SK-N-SH (cell line): Measurements from ENCODE around the gene DYRK3. TPM values are rescaled to one million over a fixed set of nuclear protein-coding genes. Genes with fewer than 3 reads are reported as not detected.

Source experiments
- CTCF ChIA-PET: fragments of 300-600, 350-600 bp; formaldehyde crosslinking; extraction: SDS; loops from one replicate; lab custom pipeline; 2021; lab: Yijun Ruan, JAX
- POLR2A ChIA-PET: fragments of 350-600 bp; sonication (Branson Sonifier 250); formaldehyde crosslinking; extraction: SDS; loops from one replicate; lab custom pipeline; 2020; ENCODE audit warnings: antibody characterized with exemption, inconsistent platforms; lab: Yijun Ruan, JAX
- DNase-seq: peaks from one replicate; pipeline ENCODE4 v3.0.0; 2012
- H2AFZ ChIP-seq: fragments of 200-600 bp; sonication (generic); 2 replicates; pipeline ENCODE4 v1.8.1; 2016; ENCODE audit warnings: antibody characterized with exemption, mild to moderate bottlenecking, low read depth
- H3F3A ChIP-seq: fragments of 200-600 bp; sonication (generic); replicated peaks from 2 replicates; pipeline ENCODE3; 2016; ENCODE audit warnings: antibody characterized with exemption, mild to moderate bottlenecking; ENCODE audit not compliant: insufficient read depth
- H3K27ac ChIP-seq, 2 experiments: fragments of 200-500 bp in 1 of 2; fragments of 200-600 bp in 1 of 2; sonication (Bioruptor generic) in 1 of 2; sonication (generic), shearing (Covaris generic) in 1 of 2; 2 replicates each; pipeline versions ENCODE4 v1.5.1 to v1.6.1; 2014 to 2016; ENCODE audit warnings: low read depth in 2 of 2, inconsistent platforms in 1 of 2, low read length in 1 of 2, mild to moderate bottlenecking in 1 of 2, mixed read lengths in 1 of 2
- H3K27me3 ChIP-seq: fragments of 200-600 bp; sonication (generic), shearing (Covaris generic); 2 replicates; pipeline ENCODE4 v1.6.1; 2016; ENCODE audit warnings: mixed run types; ENCODE audit not compliant: insufficient read depth
- H3K36me3 ChIP-seq, 2 experiments: fragments of 200-500 bp in 1 of 2; fragments of 200-600 bp in 1 of 2; sonication (Bioruptor generic) in 1 of 2; sonication (generic) in 1 of 2; replicated peaks in 1 of 2; 2 replicates each; pipeline versions ENCODE3 to v1.5.1; 2014 to 2016; ENCODE audit warnings: low read length in 1 of 2, mild to moderate bottlenecking in 1 of 2; ENCODE audit not compliant: insufficient read depth in 2 of 2, control insufficient read depth in 1 of 2
- H3K4me1 ChIP-seq, 2 experiments: fragments of 200-500 bp in 1 of 2; fragments of 200-600 bp in 1 of 2; sonication (Bioruptor generic) in 1 of 2; sonication (generic), shearing (Covaris generic) in 1 of 2; 2 replicates each; pipeline versions ENCODE4 v1.5.1 to v1.6.1; 2014 to 2016; ENCODE audit warnings: low read depth in 1 of 2, low read length in 1 of 2, mixed run types in 1 of 2; ENCODE audit not compliant: insufficient read depth in 2 of 2, control insufficient read depth in 1 of 2
- H3K4me2 ChIP-seq: fragments of 200-600 bp; sonication (generic), shearing (Covaris generic); 2 replicates; pipeline ENCODE4 v1.6.1; 2017; ENCODE audit warnings: mixed run types
- H3K4me3 ChIP-seq, 2 experiments: fragments of 200-500 bp in 1 of 2; fragments of 200-600 bp in 1 of 2; sonication (Bioruptor generic) in 1 of 2; sonication (generic), shearing (Covaris generic) in 1 of 2; 2 replicates each; pipeline versions ENCODE4 v1.5.1 to v1.8.1; 2014 to 2016; ENCODE audit warnings: low read depth in 2 of 2, inconsistent platforms in 1 of 2, low read length in 1 of 2, mild to moderate bottlenecking in 1 of 2, mixed read lengths in 1 of 2, moderate library complexity in 1 of 2
- H3K79me2 ChIP-seq: fragments of 200-600 bp; sonication (generic); 2 replicates; pipeline ENCODE4 v1.8.1; 2017; ENCODE audit warnings: mild to moderate bottlenecking; ENCODE audit not compliant: insufficient read depth
- H3K9ac ChIP-seq: fragments of 200-600 bp; sonication (generic); 2 replicates; pipeline ENCODE4 v1.6.1; 2017; ENCODE audit warnings: mixed run types
- H3K9me2 ChIP-seq: fragments of 200-600 bp; sonication (generic); 2 replicates; pipeline ENCODE4 v1.6.1; 2017; ENCODE audit warnings: mixed run types
- H3K9me3 ChIP-seq: fragments of 200-600 bp; sonication (generic); 2 replicates; pipeline ENCODE4 v1.6.1; 2017; ENCODE audit warnings: mixed run types, mild to moderate bottlenecking, moderate library complexity
- H4K20me1 ChIP-seq: fragments of 200-600 bp; sonication (generic); 2 replicates; pipeline ENCODE4 v1.6.1; 2017; ENCODE audit warnings: mild to moderate bottlenecking, mixed run types; ENCODE audit not compliant: insufficient read depth
- CHD2 ChIP-seq: fragments of 150-350 bp; IDR thresholded peaks from 2 replicates; pipeline ENCODE4 v1.6.1; 2018; ENCODE audit warnings: low read length; ENCODE audit not compliant: partially characterized antibody
- ELF1 ChIP-seq: IDR thresholded peaks from 2 replicates; pipeline ENCODE4 v1.4.0; 2012
- EZH2phosphoT487 ChIP-seq: fragments of 200-600 bp; sonication (generic); IDR thresholded peaks from 2 replicates; pipeline ENCODE4 v1.6.1; 2017; ENCODE audit warnings: low read depth, mixed run types, mild to moderate bottlenecking, antibody characterized with exemption, moderate library complexity, borderline replicate concordance
- FOSL2 ChIP-seq: IDR thresholded peaks from 2 replicates; pipeline ENCODE4 v1.4.0; 2012; ENCODE audit warnings: low read depth, mild to moderate bottlenecking, moderate library complexity, borderline replicate concordance
- FOXM1 ChIP-seq: IDR thresholded peaks from 2 replicates; pipeline ENCODE4 v1.4.0; 2012; ENCODE audit warnings: low read depth, mild to moderate bottlenecking
- GATA2 ChIP-seq: sonication (generic); formaldehyde crosslinking; IDR thresholded peaks from 2 replicates; pipeline ENCODE4 v1.5.0; 2020; ENCODE audit warnings: mild to moderate bottlenecking, missing genetic modification reagents
- MEF2A ChIP-seq: IDR thresholded peaks from 2 replicates; pipeline ENCODE4 v1.4.0; 2012; ENCODE audit warnings: low read depth, borderline replicate concordance
- MXI1 ChIP-seq: IDR thresholded peaks from 2 replicates; pipeline ENCODE4 v1.6.1; 2012; ENCODE audit warnings: mild to moderate bottlenecking, low read depth, low read length, improper control_type of control experiment
- NFIC ChIP-seq: IDR thresholded peaks from 2 replicates; pipeline ENCODE4 v1.4.0; 2012; ENCODE audit warnings: borderline replicate concordance
- POLR2AphosphoS5 ChIP-seq: IDR thresholded peaks from 2 replicates; pipeline ENCODE4 v1.6.1; 2012; ENCODE audit warnings: low read depth, low read length
- RCOR1 ChIP-seq: fragments of 150-350 bp; IDR thresholded peaks from 2 replicates; pipeline ENCODE4 v1.6.1; 2017; ENCODE audit warnings: antibody characterized with exemption, low read length
- RFX5 ChIP-seq: IDR thresholded peaks from 2 replicates; pipeline ENCODE4 v1.6.1; 2012; ENCODE audit warnings: mild to moderate bottlenecking, improper control_type of control experiment, low read length
- SIN3A ChIP-seq: IDR thresholded peaks from 2 replicates; pipeline ENCODE4 v1.6.1; 2012; ENCODE audit warnings: low read depth, mild to moderate bottlenecking, low read length, moderate library complexity, borderline replicate concordance
- SMC3 ChIP-seq: IDR thresholded peaks from 2 replicates; pipeline ENCODE4 v1.6.1; 2012; ENCODE audit warnings: low read depth, low read length, improper control_type of control experiment
- TAF1 ChIP-seq: IDR thresholded peaks from 2 replicates; pipeline ENCODE4 v1.6.1; 2012; ENCODE audit warnings: low read depth, mild to moderate bottlenecking, low read length, moderate library complexity, borderline replicate concordance
- TCF12 ChIP-seq: IDR thresholded peaks from 2 replicates; pipeline ENCODE4 v1.4.0; 2012
- TEAD4 ChIP-seq: IDR thresholded peaks from 2 replicates; pipeline ENCODE4 v1.4.0; 2012; ENCODE audit warnings: mild to moderate bottlenecking, borderline replicate concordance; ENCODE audit not compliant: insufficient read depth
- WGBS: methylation state at CpG from one replicate; pipeline ENCODE4 v1.1.6; 2017; ENCODE audit warnings: low lambda C conversion rate; 5-methylcytosine and 5-hydroxymethylcytosine counted together
- polyA plus RNA-seq, 3 experiments: library from polyadenylated mRNA; depleted of rRNA; stranded (reverse); fragments of >200 nt; gene quantifications; 2 replicates each; pipeline ENCODE4 v1.2.3, GENCODE V29; 2012
- TF ChIP-seq, protein P1 (sequence below): IDR thresholded peaks from 2 replicates; pipeline ENCODE4 v1.4.0; 2012; ENCODE audit warnings: low read depth, borderline replicate concordance
- TF ChIP-seq, protein P2 (sequence below): IDR thresholded peaks from 2 replicates; pipeline ENCODE4 v1.4.0; 2012; ENCODE audit warnings: low read depth, borderline replicate concordance
- TF ChIP-seq, protein P3 (sequence below): IDR thresholded peaks from 2 replicates; pipeline ENCODE4 v1.4.0; 2012; ENCODE audit warnings: low read depth

DYRK3 gene
- polyA plus RNA-seq, 1 of the 3 experiments (the other 2 are of a cell fraction) = 3.6 TPM

DNA sequence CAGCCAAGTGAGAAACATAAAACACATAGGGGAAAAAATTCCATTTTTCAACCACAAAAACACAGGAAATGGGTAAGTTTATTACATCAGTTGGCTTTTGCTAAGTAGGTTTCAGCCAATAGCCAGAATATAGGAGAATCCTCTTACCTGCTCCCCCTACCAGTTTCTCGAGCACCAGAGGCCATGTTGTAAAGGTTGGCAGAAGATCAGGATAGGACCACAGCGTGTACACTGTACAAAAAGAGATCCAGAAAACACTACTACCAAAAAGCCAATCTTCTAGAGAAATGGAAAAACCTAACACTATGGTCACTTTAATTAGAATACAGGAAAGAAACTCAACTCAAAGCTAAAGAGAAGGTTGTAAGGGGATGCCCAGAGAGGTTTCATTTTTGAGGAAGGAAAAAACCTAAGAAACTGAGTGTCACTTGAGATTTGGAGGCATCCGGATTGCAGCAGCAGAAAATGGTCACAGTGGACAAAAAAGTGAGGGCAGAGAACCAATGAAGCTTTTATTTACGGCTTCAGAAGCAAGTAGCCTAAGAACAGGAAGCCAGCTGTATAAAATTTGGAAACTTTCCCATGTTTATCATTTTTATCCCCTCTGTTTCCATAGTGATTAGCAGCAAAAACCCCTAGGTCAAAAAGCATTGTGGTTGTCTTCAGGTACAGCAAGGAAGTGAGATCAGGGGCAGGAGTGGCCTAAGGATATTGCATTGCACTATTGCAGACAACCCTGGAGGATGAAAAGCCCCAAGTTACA is 25.9 kb upstream of the DYRK3 start:
- 90% methylated on average over 4 of the region's 4 CpGs for WGBS
- CTCF ChIA-PET = interaction anchor here (0.6 to 10.2 kb wide), 11 partner anchors 10 to 424 kb away, joined by 3 to 109 read pairs (median 8); partner anchors contain the start of gene DYRK3
- Histone ChIP-seq H3K9me3 (no peaks in the 10 kb centered on the region), H3K4me3 (no peak overlapping the region), H4K20me1 (no peaks in the 10 kb centered on the region), H3K4me2 (no peak overlapping the region), H3K79me2 (peaks cover 22% of the 10 kb centered on the region), H3F3A (peaks cover 17% of the 10 kb centered on the region), H3K27me3 (no peaks in the 10 kb centered on the region), H3K4me1 (peaks cover 0 to 8% of the 10 kb centered on the region in 2 experiments; a peak in 2 of 4 replicates), H2AFZ (no peak overlapping the region), H3K36me3 (peaks cover 19 to 46% of the 10 kb centered on the region in 2 experiments), H3K9ac (no peak overlapping the region), H3K27ac (no peak overlapping the region), H3K9me2 (no peaks in the 10 kb centered on the region)
- no peak for DNase-seq
- POLR2A ChIA-PET = interaction anchor here (0.8 kb wide), 1 partner anchor 55 kb away, joined by 3 read pairs; no protein-coding TSS in a partner anchor
- TF ChIP-seq EZH2phosphoT487 (no peak), MXI1 (no peak), MEF2A (no peak), RFX5 (no peak), TAF1 (no peak), FOSL2 (no peak), ELF1 (no peak), SMC3 (no peak), CHD2 (no peak), POLR2AphosphoS5 (no peak), GATA2 (CRISPR knock-in tag) (no peak), RCOR1 (no peak), TEAD4 (no peak), SIN3A (no peak), TCF12 (no peak), NFIC (no peak), FOXM1 (no peak)
- TF ChIP-seq, protein P1, sequence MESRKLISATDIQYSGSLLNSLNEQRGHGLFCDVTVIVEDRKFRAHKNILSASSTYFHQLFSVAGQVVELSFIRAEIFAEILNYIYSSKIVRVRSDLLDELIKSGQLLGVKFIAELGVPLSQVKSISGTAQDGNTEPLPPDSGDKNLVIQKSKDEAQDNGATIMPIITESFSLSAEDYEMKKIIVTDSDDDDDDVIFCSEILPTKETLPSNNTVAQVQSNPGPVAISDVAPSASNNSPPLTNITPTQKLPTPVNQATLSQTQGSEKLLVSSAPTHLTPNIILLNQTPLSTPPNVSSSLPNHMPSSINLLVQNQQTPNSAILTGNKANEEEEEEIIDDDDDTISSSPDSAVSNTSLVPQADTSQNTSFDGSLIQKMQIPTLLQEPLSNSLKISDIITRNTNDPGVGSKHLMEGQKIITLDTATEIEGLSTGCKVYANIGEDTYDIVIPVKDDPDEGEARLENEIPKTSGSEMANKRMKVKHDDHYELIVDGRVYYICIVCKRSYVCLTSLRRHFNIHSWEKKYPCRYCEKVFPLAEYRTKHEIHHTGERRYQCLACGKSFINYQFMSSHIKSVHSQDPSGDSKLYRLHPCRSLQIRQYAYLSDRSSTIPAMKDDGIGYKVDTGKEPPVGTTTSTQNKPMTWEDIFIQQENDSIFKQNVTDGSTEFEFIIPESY = no peak
- TF ChIP-seq, protein P2, sequence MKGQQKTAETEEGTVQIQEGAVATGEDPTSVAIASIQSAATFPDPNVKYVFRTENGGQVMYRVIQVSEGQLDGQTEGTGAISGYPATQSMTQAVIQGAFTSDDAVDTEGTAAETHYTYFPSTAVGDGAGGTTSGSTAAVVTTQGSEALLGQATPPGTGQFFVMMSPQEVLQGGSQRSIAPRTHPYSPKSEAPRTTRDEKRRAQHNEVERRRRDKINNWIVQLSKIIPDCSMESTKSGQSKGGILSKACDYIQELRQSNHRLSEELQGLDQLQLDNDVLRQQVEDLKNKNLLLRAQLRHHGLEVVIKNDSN = no peak
- TF ChIP-seq, protein P3, sequence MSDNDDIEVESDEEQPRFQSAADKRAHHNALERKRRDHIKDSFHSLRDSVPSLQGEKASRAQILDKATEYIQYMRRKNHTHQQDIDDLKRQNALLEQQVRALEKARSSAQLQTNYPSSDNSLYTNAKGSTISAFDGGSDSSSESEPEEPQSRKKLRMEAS = no peak
